Naive thymus-derived CD8-positive, alpha-beta T cell (primary cell): Measurements from ENCODE around the gene CCDC180. TPM values are rescaled to one million over a fixed set of nuclear protein-coding genes. Genes with fewer than 3 reads are reported as not detected.

Experiments
- ATAC-seq, 2 donors: fragments of 150-1000 bp; cut with Tn5 transposase in 1 of 2; sonication (Bioruptor Pico), chemical (Tn5 transposase) in 1 of 2; 1 replicate in 1 of 2; 2 replicates in 1 of 2; pipeline ENCODE4 v1.10.0; 2021; ENCODE audit warnings: mild to moderate bottlenecking in 2 of 2, moderate library complexity in 2 of 2
- POLR2A ChIA-PET: fragments of 350-600 bp; sonication (Branson Sonifier 250); formaldehyde crosslinking; loops from one replicate; lab custom pipeline; 2021; ENCODE audit warnings: antibody characterized with exemption; lab: Charles Lee
- DNase-seq, 10 donors: peaks; one replicate each; pipeline versions ENCODE4 v3.0.0 to v3.0.0-alpha.2; 2020 to 2022
- H3K27ac Mint-ChIP-seq, 10 donors: one replicate each; pipeline ENCODE4 v1.8.0; 2020 to 2022; ENCODE audit warnings: mild to moderate bottlenecking in 10 of 10, mixed read lengths in 10 of 10, moderate library complexity in 4 of 10, inconsistent platforms in 1 of 10
- H3K27me3 Mint-ChIP-seq, 5 donors: one replicate each; pipeline ENCODE4 v1.8.0; 2021 to 2022; ENCODE audit warnings: mixed read lengths in 5 of 5
- H3K36me3 Mint-ChIP-seq, 3 donors: one replicate each; pipeline ENCODE4 v1.8.0; 2020 to 2022; ENCODE audit warnings: mixed read lengths in 3 of 3, mild to moderate bottlenecking in 2 of 3, inconsistent platforms in 1 of 3
- H3K4me1 Mint-ChIP-seq, 4 donors: one replicate each; pipeline ENCODE4 v1.8.0; 2021 to 2022; ENCODE audit warnings: mixed read lengths in 4 of 4
- H3K4me3 Mint-ChIP-seq, 10 donors: one replicate each; pipeline ENCODE4 v1.8.0; 2020 to 2022; ENCODE audit warnings: mild to moderate bottlenecking in 10 of 10, mixed read lengths in 10 of 10, moderate library complexity in 6 of 10, inconsistent platforms in 1 of 10
- H3K9me3 Mint-ChIP-seq, 9 donors: one replicate each; pipeline ENCODE4 v1.8.0; 2020 to 2022; ENCODE audit warnings: mixed read lengths in 9 of 9, mild to moderate bottlenecking in 3 of 9, inconsistent platforms in 1 of 9, moderate library complexity in 1 of 9
- polyA plus RNA-seq, 3 donors: library from polyadenylated mRNA; unstranded; fragments of 300-500 nt; fragmentation: Illumina TruSeq; gene quantifications; one replicate each; pipeline ENCODE4 v1.2.3, GENCODE V29; 2021
- total RNA-seq, 8 experiments: library from RNA in 2 of 8; stranded (reverse) in 2 of 8; gene quantifications; one replicate each; pipeline ENCODE4 v1.2.3 and lab custom pipeline; 2021 to 2026

CCDC180 gene
- total and polyA plus RNA-seq, 5 experiments from 2014 or later, result 0.10 to 17.8 (median 6.4) TPM; not detected in 1

GRCh38 chr9:97313243-97313642, 5.8 kb downstream of the CCDC180 start:
- POLR2A ChIA-PET, result no interaction called here
- no peaks in the 10 kb centered on the region for H3K9me3 Mint-ChIP-seq
- H3K27ac Mint-ChIP-seq, result no peak overlapping the region
- H3K4me1 Mint-ChIP-seq, result peaks cover 0 to 2% (median 0%) of the 10 kb centered on the region in 4 donors
- H3K4me3 Mint-ChIP-seq, result no peak overlapping the region
- no peak for ATAC-seq
- peaks cover 4 to 60% (median 49%) of the 10 kb centered on the region in 3 donors for H3K36me3 Mint-ChIP-seq
- DNase-seq, result no peak
- no peaks in the 10 kb centered on the region for H3K27me3 Mint-ChIP-seq

- Mint-ChIP-seq H3K9me3 (no peaks in the 10 kb centered on the region), H3K4me1 (peaks cover 0 to 5% (median 2%) of the 10 kb centered on the region in 4 donors), H3K4me3 (no peak overlapping the region), H3K27ac (peak overlapping the region in 3 of 10 donors; percentile 9 to 41 (median 40)), H3K27me3 (no peaks in the 10 kb centered on the region), H3K36me3 (peaks cover 4 to 63% (median 54%) of the 10 kb centered on the region in 3 donors)
- POLR2A ChIA-PET, result no interaction called here
- DNase-seq (no peak), ATAC-seq (no peak)
Observed at GRCh38 chr9:97313746-97314145, 6.3 kb downstream of the CCDC180 start.

GRCh38 chr9:97314503-97314902, 7.0 kb downstream of the CCDC180 start:
- DNase-seq, result no peak
- POLR2A ChIA-PET, result no interaction called here
- H3K4me3 Mint-ChIP-seq, result no peak overlapping the region
- no peaks in the 10 kb centered on the region for H3K9me3 Mint-ChIP-seq
- H3K36me3 Mint-ChIP-seq, result peaks cover 4 to 68% (median 56%) of the 10 kb centered on the region in 3 donors
- H3K27me3 Mint-ChIP-seq, result no peaks in the 10 kb centered on the region
- no peak overlapping the region for H3K27ac Mint-ChIP-seq
- no peak for ATAC-seq
- peaks cover 0 to 10% (median 6%) of the 10 kb centered on the region in 4 donors for H3K4me1 Mint-ChIP-seq

GRCh38 chr9:97315550-97315949, 8.1 kb downstream of the CCDC180 start:
- DNase-seq (no peak), ATAC-seq (no peak)
- Mint-ChIP-seq H3K4me1 (peaks cover 0 to 11% (median 6%) of the 10 kb centered on the region in 4 donors), H3K9me3 (no peaks in the 10 kb centered on the region), H3K4me3 (no peak overlapping the region), H3K27me3 (no peaks in the 10 kb centered on the region), H3K36me3 (peaks cover 4 to 66% (median 55%) of the 10 kb centered on the region in 3 donors), H3K27ac (no peak overlapping the region)
- POLR2A ChIA-PET, result no interaction called here

GRCh38 chr9:97316904-97317303, 9.4 kb downstream of the CCDC180 start:
- H3K27ac Mint-ChIP-seq, result no peak overlapping the region
- POLR2A ChIA-PET, result no interaction called here

GRCh38 chr9:97318433-97318832, 11.0 kb downstream of the CCDC180 start:
- POLR2A ChIA-PET, result no interaction called here
- DNase-seq (no peak), ATAC-seq (no peak)
- peak overlapping the region in 1 of 10 donors; percentile 53 for H3K27ac Mint-ChIP-seq
- H3K9me3 Mint-ChIP-seq, result no peaks in the 10 kb centered on the region
- no peak overlapping the region for H3K4me3 Mint-ChIP-seq
- no peaks in the 10 kb centered on the region for H3K27me3 Mint-ChIP-seq
- peaks cover 4 to 80% (median 54%) of the 10 kb centered on the region in 3 donors for H3K36me3 Mint-ChIP-seq
- H3K4me1 Mint-ChIP-seq, result peaks cover 2 to 14% (median 6%) of the 10 kb centered on the region in 4 donors

More at GRCh38 chr9:97316904-97317303, 9.4 kb downstream of the CCDC180 start:
- peaks cover 4 to 74% (median 54%) of the 10 kb centered on the region in 3 donors for H3K36me3 Mint-ChIP-seq
- no peak for DNase-seq
- H3K4me1 Mint-ChIP-seq, result peaks cover 2 to 14% (median 6%) of the 10 kb centered on the region in 4 donors
- no peaks in the 10 kb centered on the region for H3K27me3 Mint-ChIP-seq
- H3K9me3 Mint-ChIP-seq, result no peaks in the 10 kb centered on the region
- no peak for ATAC-seq
- no peak overlapping the region for H3K4me3 Mint-ChIP-seq

GRCh38 chr9:97319395-97319794, 11.9 kb downstream of the CCDC180 start:
- peaks cover 2 to 14% (median 6%) of the 10 kb centered on the region in 4 donors for H3K4me1 Mint-ChIP-seq

GRCh38 chr9:97320080-97320642, 12.7 kb downstream of the CCDC180 start:
- DNase-seq (no peak), ATAC-seq (no peak)
- Mint-ChIP-seq H3K27me3 (no peaks in the 10 kb centered on the region), H3K4me3 (no peak overlapping the region), H3K4me1 (peaks cover 2 to 14% (median 6%) of the 10 kb centered on the region in 4 donors), H3K27ac (peak overlapping the region in 1 of 10 donors; percentile 13), H3K9me3 (no peaks in the 10 kb centered on the region), H3K36me3 (peaks cover 3 to 75% (median 45%) of the 10 kb centered on the region in 3 donors)
- POLR2A ChIA-PET, result no interaction called here

More at GRCh38 chr9:97319395-97319794, 11.9 kb downstream of the CCDC180 start:
- POLR2A ChIA-PET, result no interaction called here
- ATAC-seq (no peak), DNase-seq (no peak)
- no peaks in the 10 kb centered on the region for H3K27me3 Mint-ChIP-seq
- H3K4me3 Mint-ChIP-seq, result no peak overlapping the region
- peaks cover 4 to 76% (median 47%) of the 10 kb centered on the region in 3 donors for H3K36me3 Mint-ChIP-seq
- H3K9me3 Mint-ChIP-seq, result no peaks in the 10 kb centered on the region
- H3K27ac Mint-ChIP-seq, result no peak overlapping the region

GRCh38 chr9:97321251-97321650, 13.8 kb downstream of the CCDC180 start:
- H3K36me3 Mint-ChIP-seq, result peaks cover 5 to 77% (median 50%) of the 10 kb centered on the region in 3 donors
- peaks cover 2 to 14% (median 6%) of the 10 kb centered on the region in 4 donors for H3K4me1 Mint-ChIP-seq
- H3K4me3 Mint-ChIP-seq, result no peak overlapping the region
- ATAC-seq (no peak), DNase-seq (no peak)
- no peaks in the 10 kb centered on the region for H3K9me3 Mint-ChIP-seq
- peak overlapping the region in 1 of 10 donors; percentile 51 for H3K27ac Mint-ChIP-seq
- no peaks in the 10 kb centered on the region for H3K27me3 Mint-ChIP-seq
- POLR2A ChIA-PET, result no interaction called here

GRCh38 chr9:97321691-97322090, 14.2 kb downstream of the CCDC180 start:
- Mint-ChIP-seq H3K27ac (peak overlapping the region in 1 of 10 donors; percentile 51), H3K27me3 (no peaks in the 10 kb centered on the region), H3K4me3 (no peak overlapping the region), H3K36me3 (peaks cover 5 to 78% (median 50%) of the 10 kb centered on the region in 3 donors), H3K9me3 (no peaks in the 10 kb centered on the region), H3K4me1 (peaks cover 2 to 13% (median 6%) of the 10 kb centered on the region in 4 donors)
- no peak for ATAC-seq
- DNase-seq, result no peak
- POLR2A ChIA-PET, result no interaction called here

- Mint-ChIP-seq H3K4me1 (peaks cover 2 to 12% (median 6%) of the 10 kb centered on the region in 4 donors), H3K9me3 (no peaks in the 10 kb centered on the region), H3K36me3 (peaks cover 5 to 78% (median 46%) of the 10 kb centered on the region in 3 donors), H3K27me3 (no peaks in the 10 kb centered on the region), H3K4me3 (no peak overlapping the region), H3K27ac (peak overlapping the region in 1 of 10 donors; percentile 51)
- POLR2A ChIA-PET, result no interaction called here
- ATAC-seq (no peak), DNase-seq (no peak)
Observed at GRCh38 chr9:97322105-97322504, 14.6 kb downstream of the CCDC180 start.

- no peak for ATAC-seq
- Mint-ChIP-seq H3K9me3 (no peaks in the 10 kb centered on the region), H3K36me3 (peaks cover 9 to 81% (median 58%) of the 10 kb centered on the region in 3 donors), H3K4me1 (peaks cover 0 to 2% (median 1%) of the 10 kb centered on the region in 4 donors), H3K27ac (no peak overlapping the region), H3K27me3 (no peaks in the 10 kb centered on the region), H3K4me3 (no peak overlapping the region)
- POLR2A ChIA-PET, result no interaction called here
- no peak for DNase-seq
Observed at GRCh38 chr9:97324954-97325353, 17.5 kb downstream of the CCDC180 start.

GRCh38 chr9:97327562-97327961, 20.1 kb downstream of the CCDC180 start:
- no peak overlapping the region for H3K4me3 Mint-ChIP-seq
- H3K27ac Mint-ChIP-seq, result no peak overlapping the region
- no peaks in the 10 kb centered on the region for H3K27me3 Mint-ChIP-seq
- H3K4me1 Mint-ChIP-seq, result peaks cover 0 to 9% (median 1%) of the 10 kb centered on the region in 4 donors
- H3K36me3 Mint-ChIP-seq, result peaks cover 23 to 78% (median 74%) of the 10 kb centered on the region in 3 donors
- ATAC-seq (no peak), DNase-seq (no peak)
- H3K9me3 Mint-ChIP-seq, result peaks cover 0 to 6% (median 2%) of the 10 kb centered on the region in 9 donors
- POLR2A ChIA-PET, result interaction anchor here (0.6 kb wide), 1 partner anchor 785 kb away, joined by 8 read pairs; no protein-coding TSS in a partner anchor
